Adrenal gland (tissue), 5 donors: ENCODE results near the gene CACNG5.

ENCODE experiments used
- POLR2A ChIP-seq, 2 donors: fragments of 450-650 bp; IDR thresholded peaks; one replicate each; pipeline ENCODE4 v1.6.1; 2017; ENCODE audit warnings: antibody characterized with exemption in 2 of 2, mild to moderate bottlenecking in 2 of 2, moderate library complexity in 1 of 2
- TF ChIP-seq, protein P1 (sequence below), 6 experiments: fragments of 450-650 bp in 4 of 6; fragments of 200-600 bp in 2 of 6; sonication (generic) in 1 of 6; IDR thresholded peaks; 1 replicate in 5 of 6; 2 replicates in 1 of 6; pipeline versions ENCODE4 v1.5.1 to v1.8.0; 2016 to 2021; ENCODE audit warnings: antibody characterized with exemption in 6 of 6, mild to moderate bottlenecking in 2 of 6, moderate library complexity in 1 of 6
- donor health status: DM: no; HTN: no; CAD: no.

DNA sequence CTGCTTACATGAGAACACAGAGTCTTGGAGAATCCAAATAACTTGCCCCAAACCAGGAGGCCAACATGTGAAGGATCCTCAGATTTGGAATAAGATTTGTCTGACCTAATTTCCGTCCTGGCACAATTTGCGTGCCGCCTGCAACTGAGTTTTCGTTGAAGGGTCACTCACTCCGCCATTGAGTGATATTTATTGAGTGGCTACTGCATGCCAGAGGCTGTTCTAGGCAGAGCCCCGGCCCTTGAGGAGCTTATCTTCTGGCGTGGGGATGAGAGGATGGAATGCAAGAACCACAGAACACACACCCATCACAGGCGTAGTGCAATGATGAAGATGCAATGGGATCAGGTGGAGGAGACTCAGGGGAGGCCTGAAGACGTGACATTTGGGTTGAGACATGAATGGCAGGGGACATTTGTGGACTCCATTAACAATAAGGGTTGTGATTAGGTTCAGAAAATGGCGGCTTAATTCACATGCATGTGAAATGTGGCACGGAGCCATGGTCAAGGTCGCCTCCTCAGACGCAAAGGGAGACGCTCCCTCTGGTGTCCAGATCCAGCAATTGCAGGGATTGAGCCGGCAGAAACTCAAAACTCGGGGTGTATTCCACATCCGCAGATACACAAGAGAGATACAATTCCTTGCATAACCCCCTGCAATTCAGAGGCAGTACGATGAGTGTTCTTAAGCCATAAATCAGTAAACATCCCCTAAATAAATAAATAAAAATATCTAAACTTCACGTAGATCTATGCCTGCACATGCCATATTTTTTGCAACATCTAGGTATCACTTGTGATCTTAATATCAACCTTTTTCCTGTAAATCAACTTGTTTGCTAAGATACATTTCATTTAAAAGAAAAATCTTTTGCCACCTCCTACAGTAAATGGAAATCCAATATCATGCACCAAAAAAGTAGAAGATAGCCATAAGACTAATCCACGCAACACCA lies 71.7 kb downstream of the CACNG5 start:
- TF ChIP-seq POLR2A (IDR thresholded peaks at IDR 0.05) = no peak
- TF ChIP-seq, protein P1, sequence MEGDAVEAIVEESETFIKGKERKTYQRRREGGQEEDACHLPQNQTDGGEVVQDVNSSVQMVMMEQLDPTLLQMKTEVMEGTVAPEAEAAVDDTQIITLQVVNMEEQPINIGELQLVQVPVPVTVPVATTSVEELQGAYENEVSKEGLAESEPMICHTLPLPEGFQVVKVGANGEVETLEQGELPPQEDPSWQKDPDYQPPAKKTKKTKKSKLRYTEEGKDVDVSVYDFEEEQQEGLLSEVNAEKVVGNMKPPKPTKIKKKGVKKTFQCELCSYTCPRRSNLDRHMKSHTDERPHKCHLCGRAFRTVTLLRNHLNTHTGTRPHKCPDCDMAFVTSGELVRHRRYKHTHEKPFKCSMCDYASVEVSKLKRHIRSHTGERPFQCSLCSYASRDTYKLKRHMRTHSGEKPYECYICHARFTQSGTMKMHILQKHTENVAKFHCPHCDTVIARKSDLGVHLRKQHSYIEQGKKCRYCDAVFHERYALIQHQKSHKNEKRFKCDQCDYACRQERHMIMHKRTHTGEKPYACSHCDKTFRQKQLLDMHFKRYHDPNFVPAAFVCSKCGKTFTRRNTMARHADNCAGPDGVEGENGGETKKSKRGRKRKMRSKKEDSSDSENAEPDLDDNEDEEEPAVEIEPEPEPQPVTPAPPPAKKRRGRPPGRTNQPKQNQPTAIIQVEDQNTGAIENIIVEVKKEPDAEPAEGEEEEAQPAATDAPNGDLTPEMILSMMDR (IDR thresholded peaks at IDR 0.05) = peak; percentile 80 to 90 (median 87)
